Natural killer cell (primary cell): ENCODE measurements around the gene EHMT1. TPM values are rescaled to one million over a fixed set of nuclear protein-coding genes. Genes with fewer than 3 reads are reported as not detected.

ENCODE experiments used
- ATAC-seq, 3 donors: fragments of 150-1000 bp in 2 of 3; fragments of 200-7000 bp in 1 of 3; cut with Tn5 transposase; 1 replicate in 1 of 3; 2 replicates in 2 of 3; pipeline ENCODE4 v1.10.0; 2021; ENCODE audit warnings: mild to moderate bottlenecking in 2 of 3, moderate library complexity in 2 of 3
- DNase-seq, 2 donors: peaks; one replicate each; pipeline versions ENCODE4 v3.0.0 to v3.0.0-alpha.2; 2013 to 2021; ENCODE audit warnings: mixed read lengths in 1 of 2
- H3K27ac ChIP-seq: one replicate; pipeline ENCODE4 v1.5.1; 2013; ENCODE audit warnings: mild to moderate bottlenecking, low read length
- H3K27me3 ChIP-seq: one replicate; pipeline ENCODE4 v1.6.1; 2013; ENCODE audit warnings: low read length; ENCODE audit not compliant: control insufficient read depth, insufficient read depth
- H3K36me3 ChIP-seq: one replicate; pipeline ENCODE4 v1.6.1; 2013; ENCODE audit warnings: low read length; ENCODE audit not compliant: control insufficient read depth, insufficient read depth
- H3K4me1 ChIP-seq: one replicate; pipeline ENCODE4 v1.6.1; 2013; ENCODE audit warnings: low read length; ENCODE audit not compliant: control insufficient read depth, insufficient read depth
- H3K4me3 ChIP-seq: one replicate; pipeline ENCODE4 v1.5.1; 2013; ENCODE audit warnings: low read length
- H3K9me3 ChIP-seq: one replicate; pipeline ENCODE4 v1.6.1; 2013; ENCODE audit warnings: low read length; ENCODE audit not compliant: control insufficient read depth, insufficient read depth
- H3K27ac Mint-ChIP-seq, 2 donors: one replicate each; pipeline ENCODE4 v1.8.0; 2022; ENCODE audit warnings: mild to moderate bottlenecking in 2 of 2, mixed read lengths in 2 of 2, moderate library complexity in 1 of 2
- H3K27me3 Mint-ChIP-seq, 2 donors: one replicate each; pipeline ENCODE4 v1.8.0; 2022; ENCODE audit warnings: low read depth in 2 of 2, mixed read lengths in 2 of 2
- H3K36me3 Mint-ChIP-seq: one replicate; pipeline ENCODE4 v1.8.0; 2022; ENCODE audit warnings: mixed read lengths
- H3K4me1 Mint-ChIP-seq, 2 donors: one replicate each; pipeline ENCODE4 v1.8.0; 2022; ENCODE audit warnings: mixed read lengths in 2 of 2
- H3K4me3 Mint-ChIP-seq: one replicate; pipeline ENCODE4 v1.8.0; 2022; ENCODE audit warnings: mild to moderate bottlenecking, moderate library complexity, mixed read lengths
- H3K9me3 Mint-ChIP-seq, 2 donors: one replicate each; pipeline ENCODE4 v1.8.0; 2022; ENCODE audit warnings: mixed read lengths in 2 of 2
- CTCF ChIP-seq: fragments of 200-600 bp; IDR thresholded peaks from one replicate; pipeline ENCODE4 v1.8.0; 2022; ENCODE audit warnings: antibody characterized with exemption
- WGBS: methylation state at CpG from one replicate; pipeline ENCODE4 v1.1.7; 2013; ENCODE audit warnings: missing lambda C conversion rate; ENCODE audit not compliant: insufficient coverage; 5-methylcytosine and 5-hydroxymethylcytosine counted together
- intact Hi-C: fragments of 100-400 bp; cut with micrococcal nuclease; formaldehyde crosslinking; loops from one replicate; pipeline ENCODE4 v1.14.2; 2022
- total RNA-seq, 4 donors: library from RNA; stranded (reverse); fragments of 120-200 nt in 1 of 4; gene quantifications; one replicate each; pipeline versions ENCODE4 v1.2.3 to v1.2.4, GENCODE V29; 2013 to 2022

The EHMT1 gene
- total RNA-seq, 3 donors from 2014 or later (not counting 1 experiment from before 2014, with no cell fraction given): 173 to 200 (median 176) TPM

- H3K4me3 Mint-ChIP-seq: no peak overlapping the region
- peaks cover 19% of the 10 kb centered on the region for H3K9me3 ChIP-seq
- TF ChIP-seq CTCF: no peak
- H3K4me1 Mint-ChIP-seq: no peaks in the 10 kb centered on the region
- peaks cover 8 to 14% of the 10 kb centered on the region in 2 donors for H3K9me3 Mint-ChIP-seq
- DNase-seq (no peak), ATAC-seq (no peak)
- no peak overlapping the region for H3K27ac Mint-ChIP-seq
- WGBS: no CpG with 5 or more reads among the region's 1 CpG
- H3K27ac ChIP-seq: no peak overlapping the region
- H3K27me3 Mint-ChIP-seq: no peaks in the 10 kb centered on the region
- intact Hi-C loops: no loop called here
- no peak overlapping the region for H3K4me3 ChIP-seq
- no peaks in the 10 kb centered on the region for H3K27me3 ChIP-seq
- H3K36me3 ChIP-seq: no peaks in the 10 kb centered on the region
- H3K4me1 ChIP-seq: no peaks in the 10 kb centered on the region
- peaks cover 26% of the 10 kb centered on the region for H3K36me3 Mint-ChIP-seq
Observed at GRCh38 chr9:137853392-137853995, 234.7 kb downstream of the EHMT1 start.

- H3K4me1 ChIP-seq: no peaks in the 10 kb centered on the region
- 87% methylated on average over 1 of the region's 1 CpG for WGBS
- peaks cover 8% of the 10 kb centered on the region for H3K36me3 Mint-ChIP-seq
- peaks cover 20% of the 10 kb centered on the region for H3K9me3 ChIP-seq
- no peak for ATAC-seq
- H3K36me3 ChIP-seq: no peaks in the 10 kb centered on the region
- TF ChIP-seq CTCF: no peak
- H3K27ac ChIP-seq: no peak overlapping the region
- peaks cover 0 to 8% of the 10 kb centered on the region in 2 donors for H3K27me3 Mint-ChIP-seq
- no peaks in the 10 kb centered on the region for H3K27me3 ChIP-seq
- H3K9me3 Mint-ChIP-seq: peaks cover 4 to 12% of the 10 kb centered on the region in 2 donors
- intact Hi-C loops: no loop called here
- H3K27ac Mint-ChIP-seq: no peak overlapping the region
- H3K4me3 ChIP-seq: no peak overlapping the region
- no peak for DNase-seq
- H3K4me3 Mint-ChIP-seq: no peak overlapping the region
- H3K4me1 Mint-ChIP-seq: no peaks in the 10 kb centered on the region
Observed at GRCh38 chr9:137860361-137860760, 241.6 kb downstream of the EHMT1 start.

GRCh38 chr9:137865581-137866145 lies 246.9 kb downstream of the EHMT1 start:
- no peak for ATAC-seq
- intact Hi-C loops: no loop called here
- WGBS: 83% methylated on average over 18 of the region's 18 CpGs

More at GRCh38 chr9:137865581-137866145, 246.9 kb downstream of the EHMT1 start:
- Mint-ChIP-seq H3K4me3 (no peak overlapping the region), H3K9me3 (peaks cover 0 to 7% of the 10 kb centered on the region in 2 donors), H3K27me3 (peaks cover 4 to 8% of the 10 kb centered on the region in 2 donors), H3K27ac (no peak overlapping the region), H3K36me3 (no peaks in the 10 kb centered on the region), H3K4me1 (no peaks in the 10 kb centered on the region)
- peaks cover 3% of the 10 kb centered on the region for H3K9me3 ChIP-seq
- H3K36me3 ChIP-seq: no peaks in the 10 kb centered on the region
- H3K27me3 ChIP-seq: no peaks in the 10 kb centered on the region
- H3K4me1 ChIP-seq: no peaks in the 10 kb centered on the region
- no peak overlapping the region for H3K27ac ChIP-seq
- DNase-seq: no peak
- no peak overlapping the region for H3K4me3 ChIP-seq
- TF ChIP-seq CTCF: no peak
